HG03521 (cell line): ENCODE results near the gene PNPLA2.

Experiments used
- ATAC-seq: cut with Tn5 transposase; IDR thresholded peaks from one replicate; pipeline ENCODE4 v1.9.1; 2021; ENCODE audit warnings: mild to moderate bottlenecking, moderate library complexity; ENCODE audit not compliant: unreplicated experiment

Gene PNPLA2

GRCh38 chr11:815675-816432 lies 2.9 kb upstream of the PNPLA2 start:
- no peak for ATAC-seq

- no peak for ATAC-seq
These were observed 2.3 kb upstream of the PNPLA2 start for GRCh38 chr11:816433-816779.

GRCh38 chr11:819129-819931 lies 616 bp downstream of the PNPLA2 start:
- ATAC-seq, result peak; percentile 59

DNA sequence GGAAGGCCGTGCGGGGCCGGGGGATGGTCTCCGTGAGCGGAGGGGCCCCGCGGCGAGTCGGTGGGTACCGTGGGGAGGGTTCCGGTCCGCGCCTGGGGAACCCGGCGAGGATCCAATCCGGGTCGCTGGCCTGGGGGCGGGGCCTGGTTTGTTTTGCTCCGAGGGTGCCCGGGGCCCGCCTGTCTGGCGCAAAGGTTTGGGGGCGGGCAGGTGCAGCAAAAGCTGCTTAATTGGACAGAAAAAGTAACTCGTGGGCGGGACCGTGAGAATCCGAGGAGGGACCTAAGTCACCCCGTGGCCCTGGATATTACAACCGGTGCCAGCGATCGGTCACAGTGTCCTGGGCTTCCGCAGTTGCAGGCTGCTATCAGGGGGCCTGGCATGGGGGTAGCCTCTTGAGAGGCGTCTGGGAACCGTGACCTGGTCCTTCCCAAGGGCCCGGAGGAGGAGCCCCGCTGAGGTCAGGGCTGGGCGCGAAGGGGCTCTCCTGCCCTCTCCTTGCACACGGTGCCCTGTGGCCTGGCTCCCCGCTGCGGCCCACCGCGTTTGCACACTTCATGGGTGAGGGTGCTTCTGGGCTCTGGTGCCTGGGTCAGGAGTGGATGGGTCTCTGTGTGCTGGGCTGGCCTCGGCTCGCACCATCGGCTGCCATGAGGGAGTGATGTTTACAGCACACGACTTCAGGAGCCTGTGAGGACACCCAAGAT lies 1.4 kb downstream of the PNPLA2 start:
- peak; percentile 58 for ATAC-seq

GRCh38 chr11:820655-821511 lies 2.2 kb downstream of the PNPLA2 start:
- no peak for ATAC-seq

DNA sequence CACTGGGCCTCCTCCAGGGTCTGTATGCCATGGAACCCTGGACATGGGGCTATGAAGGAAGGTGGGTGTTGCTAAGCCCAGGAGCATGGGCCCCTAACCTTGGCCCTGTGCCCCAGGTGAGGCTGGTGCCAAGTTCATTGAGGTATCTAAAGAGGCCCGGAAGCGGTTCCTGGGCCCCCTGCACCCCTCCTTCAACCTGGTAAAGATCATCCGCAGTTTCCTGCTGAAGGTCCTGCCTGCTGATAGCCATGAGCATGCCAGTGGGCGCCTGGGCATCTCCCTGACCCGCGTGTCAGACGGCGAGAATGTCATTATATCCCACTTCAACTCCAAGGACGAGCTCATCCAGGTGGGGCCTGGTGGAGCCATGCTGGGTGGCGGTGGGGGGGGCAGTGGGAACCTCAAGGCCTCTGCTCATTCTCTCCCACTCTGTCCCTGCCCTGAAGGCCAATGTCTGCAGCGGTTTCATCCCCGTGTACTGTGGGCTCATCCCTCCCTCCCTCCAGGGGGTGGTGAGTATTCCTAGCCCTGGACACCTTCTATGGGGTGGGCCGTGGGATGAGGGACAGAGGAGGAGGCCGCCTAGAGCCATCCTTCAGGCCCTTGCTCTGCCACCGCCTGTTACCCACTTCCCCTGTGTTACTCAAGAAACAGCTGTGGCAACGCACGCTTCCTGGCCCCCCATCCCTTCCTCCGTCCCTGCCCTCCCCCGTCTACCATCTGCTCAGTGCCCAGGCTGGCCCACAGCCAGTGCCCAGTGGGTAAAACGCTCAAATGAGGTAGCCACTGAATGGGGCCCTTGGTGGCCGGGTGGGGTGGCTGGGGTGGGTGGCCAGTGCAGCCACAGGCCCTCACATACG lies 3.0 kb downstream of the PNPLA2 start:
- ATAC-seq, result no peak

DNA sequence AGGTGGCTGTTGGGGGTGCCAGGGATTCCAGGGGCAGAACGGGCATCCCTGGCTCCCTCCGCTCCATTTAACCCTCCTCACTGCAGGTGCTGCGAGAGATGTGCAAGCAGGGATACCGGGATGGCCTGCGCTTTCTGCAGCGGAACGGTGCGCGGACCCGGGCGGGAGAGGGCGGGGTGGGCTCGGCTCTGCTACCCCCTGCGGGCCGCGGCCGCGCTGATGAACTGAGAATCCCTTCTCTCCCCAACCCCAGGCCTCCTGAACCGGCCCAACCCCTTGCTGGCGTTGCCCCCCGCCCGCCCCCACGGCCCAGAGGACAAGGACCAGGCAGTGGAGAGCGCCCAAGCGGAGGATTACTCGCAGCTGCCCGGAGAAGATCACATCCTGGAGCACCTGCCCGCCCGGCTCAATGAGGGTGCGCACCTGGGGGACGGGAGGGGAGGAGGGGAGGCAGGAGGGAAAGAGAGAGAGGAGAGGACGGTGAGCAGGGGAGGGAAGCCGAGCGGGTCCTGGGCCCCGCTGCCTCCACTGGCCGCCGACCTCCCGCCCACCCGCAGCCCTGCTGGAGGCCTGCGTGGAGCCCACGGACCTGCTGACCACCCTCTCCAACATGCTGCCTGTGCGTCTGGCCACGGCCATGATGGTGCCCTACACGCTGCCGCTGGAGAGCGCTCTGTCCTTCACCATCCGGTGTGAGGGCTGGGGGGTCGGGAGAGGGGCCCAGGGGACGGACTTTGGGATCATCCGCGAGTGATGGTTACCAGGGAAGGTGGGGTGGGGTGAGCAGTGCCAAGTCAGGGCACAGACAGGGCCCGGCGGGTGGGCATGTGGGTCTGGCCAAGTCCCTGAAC lies 5.0 kb downstream of the PNPLA2 start:
- no peak for ATAC-seq

DNA sequence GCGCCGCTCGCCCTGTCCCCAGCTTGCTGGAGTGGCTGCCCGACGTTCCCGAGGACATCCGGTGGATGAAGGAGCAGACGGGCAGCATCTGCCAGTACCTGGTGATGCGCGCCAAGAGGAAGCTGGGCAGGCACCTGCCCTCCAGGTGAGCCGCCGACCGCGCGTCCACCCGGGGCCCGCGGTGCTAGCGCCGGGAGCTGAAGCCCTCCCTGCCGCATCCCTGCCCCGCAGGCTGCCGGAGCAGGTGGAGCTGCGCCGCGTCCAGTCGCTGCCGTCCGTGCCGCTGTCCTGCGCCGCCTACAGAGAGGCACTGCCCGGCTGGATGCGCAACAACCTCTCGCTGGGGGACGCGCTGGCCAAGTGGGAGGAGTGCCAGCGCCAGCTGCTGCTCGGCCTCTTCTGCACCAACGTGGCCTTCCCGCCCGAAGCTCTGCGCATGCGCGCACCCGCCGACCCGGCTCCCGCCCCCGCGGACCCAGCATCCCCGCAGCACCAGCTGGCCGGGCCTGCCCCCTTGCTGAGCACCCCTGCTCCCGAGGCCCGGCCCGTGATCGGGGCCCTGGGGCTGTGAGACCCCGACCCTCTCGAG lies 5.7 kb downstream of the PNPLA2 start:
- ATAC-seq, result no peak

DNA sequence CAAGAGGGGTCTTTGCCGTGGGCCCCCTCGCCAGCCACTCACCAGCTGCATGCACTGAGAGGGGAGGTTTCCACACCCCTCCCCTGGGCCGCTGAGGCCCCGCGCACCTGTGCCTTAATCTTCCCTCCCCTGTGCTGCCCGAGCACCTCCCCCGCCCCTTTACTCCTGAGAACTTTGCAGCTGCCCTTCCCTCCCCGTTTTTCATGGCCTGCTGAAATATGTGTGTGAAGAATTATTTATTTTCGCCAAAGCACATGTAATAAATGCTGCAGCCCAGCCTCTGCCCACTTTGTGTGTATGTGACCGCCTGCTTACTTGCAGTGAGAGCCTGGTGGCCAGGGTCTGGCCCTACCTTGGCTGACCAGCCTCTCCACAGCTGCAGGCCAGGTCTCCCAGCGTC lies 6.2 kb downstream of the PNPLA2 start:
- ATAC-seq, result no peak

DNA sequence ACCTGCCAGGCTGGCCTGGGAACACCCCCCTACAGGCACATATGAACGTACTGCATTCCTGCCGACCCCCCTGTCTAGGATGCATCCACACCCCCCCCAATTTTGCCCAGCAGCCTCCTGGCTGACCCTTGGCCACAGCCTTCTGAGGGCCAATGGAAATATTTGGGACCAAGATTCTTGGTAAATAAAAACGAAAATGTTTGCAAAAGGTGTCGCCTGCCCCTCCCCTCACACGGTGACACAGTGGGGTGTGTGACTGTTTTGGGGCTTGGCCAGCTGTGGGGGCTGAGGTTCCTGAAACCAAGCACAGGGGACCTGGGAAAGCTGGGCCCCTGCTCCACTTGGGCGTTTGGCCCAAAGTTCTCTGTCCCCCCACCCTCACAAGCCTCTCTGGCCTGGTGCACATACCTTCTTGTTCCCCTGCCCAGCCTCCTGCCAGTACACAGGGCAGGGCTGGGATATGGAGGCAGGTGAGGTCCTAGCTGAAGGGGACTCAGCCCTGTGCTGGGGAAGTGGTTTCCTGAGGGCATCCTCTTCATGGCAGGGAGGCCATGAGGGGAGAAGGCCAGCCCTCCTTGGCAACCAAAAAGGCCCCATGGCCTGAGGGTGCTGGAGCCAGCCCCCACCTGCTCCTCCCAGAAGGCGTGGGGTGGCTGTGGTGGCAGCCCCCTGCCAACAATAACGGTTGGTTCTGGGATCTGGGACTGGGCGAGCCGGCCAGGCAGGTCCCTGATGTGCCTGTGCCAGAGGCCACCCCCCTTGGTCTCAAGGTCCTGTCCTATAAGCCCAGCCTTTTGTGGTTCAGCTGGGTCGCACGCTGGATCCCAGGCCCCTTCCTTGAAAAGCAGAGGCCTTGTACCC lies 6.9 kb downstream of the PNPLA2 start:
- no peak for ATAC-seq

DNA sequence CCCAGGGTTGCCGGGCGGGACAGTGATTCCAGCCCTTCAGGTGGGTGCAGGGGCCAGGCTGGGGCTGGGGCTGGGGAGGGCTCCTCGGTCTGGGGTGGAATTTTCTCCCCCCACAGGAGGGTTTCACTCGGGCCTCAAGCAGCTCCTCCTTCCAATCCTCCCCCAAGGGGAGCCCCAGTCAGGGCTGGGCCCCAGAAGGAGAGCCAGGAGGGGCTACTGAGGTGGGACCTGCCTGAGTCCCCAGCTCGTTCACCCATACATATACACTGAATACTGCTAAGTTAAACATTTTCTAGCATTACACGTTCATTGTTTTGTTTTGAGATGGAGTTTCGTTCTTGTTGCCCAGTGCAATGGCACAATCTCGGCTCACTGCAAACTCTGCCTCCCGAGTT lies 7.5 kb downstream of the PNPLA2 start:
- no peak for ATAC-seq

- no peak for ATAC-seq
These were observed 8.1 kb downstream of the PNPLA2 start for GRCh38 chr11:826836-827145.

DNA sequence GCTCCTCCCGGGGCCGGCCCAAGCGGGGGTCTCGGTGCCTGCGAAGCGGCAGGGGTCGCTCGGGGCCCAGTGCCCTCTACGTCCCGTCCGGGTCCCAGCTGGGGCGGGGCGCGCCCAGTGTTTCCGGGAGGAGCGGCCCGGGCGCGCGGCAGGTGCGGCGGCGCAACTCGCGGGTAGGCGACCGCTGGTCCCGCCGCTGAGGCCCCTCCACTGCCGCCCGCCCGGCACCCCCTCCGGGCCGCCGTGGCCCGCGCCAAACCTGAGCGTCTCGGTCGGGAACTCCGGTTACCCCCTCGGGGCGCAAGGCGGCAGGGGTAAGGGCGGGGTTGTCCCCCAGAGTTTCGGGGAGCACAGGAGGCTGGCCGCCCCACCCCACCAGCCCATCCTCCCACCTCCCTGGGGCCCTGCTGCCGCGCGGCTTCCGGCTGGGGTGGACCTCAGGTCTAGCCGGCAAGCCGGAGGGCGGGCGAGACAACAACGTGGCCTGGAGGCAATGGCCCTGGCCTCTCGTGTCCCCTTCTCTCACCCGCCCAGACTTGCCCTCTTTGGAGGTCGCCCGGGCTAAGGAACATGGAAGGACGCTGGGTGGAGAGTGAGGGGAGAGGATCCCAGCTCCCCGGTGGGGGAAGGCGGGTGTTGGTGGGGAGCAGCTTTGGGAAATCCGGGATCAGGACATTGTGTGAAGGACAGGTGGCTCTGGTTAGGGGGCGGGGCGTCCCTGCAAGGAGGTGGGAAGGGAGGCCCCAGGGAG lies 8.6 kb downstream of the PNPLA2 start:
- no peak for ATAC-seq

DNA sequence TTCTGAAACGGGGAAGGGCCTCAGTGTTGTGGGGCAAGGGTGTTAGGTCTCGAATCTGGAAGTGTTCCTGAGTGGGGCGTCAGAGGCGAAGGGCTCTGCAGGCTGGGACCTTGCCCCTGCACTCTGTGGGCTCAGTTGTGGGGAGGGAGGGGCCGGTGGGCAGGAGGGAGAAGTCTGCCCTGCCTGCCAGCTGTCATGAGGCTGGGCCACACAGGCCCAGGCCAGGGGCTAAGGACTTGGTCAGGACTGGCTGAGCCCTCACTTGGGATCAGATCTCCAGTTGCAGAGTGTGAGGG lies 9.1 kb downstream of the PNPLA2 start, which contains the start of gene CRACR2B:
Gene CRACR2B (plus strand): TSS at position 23 of the 296 bp plus-strand sequence. CDS start 689 bp downstream, outside the sequence.
- ATAC-seq, result no peak

DNA sequence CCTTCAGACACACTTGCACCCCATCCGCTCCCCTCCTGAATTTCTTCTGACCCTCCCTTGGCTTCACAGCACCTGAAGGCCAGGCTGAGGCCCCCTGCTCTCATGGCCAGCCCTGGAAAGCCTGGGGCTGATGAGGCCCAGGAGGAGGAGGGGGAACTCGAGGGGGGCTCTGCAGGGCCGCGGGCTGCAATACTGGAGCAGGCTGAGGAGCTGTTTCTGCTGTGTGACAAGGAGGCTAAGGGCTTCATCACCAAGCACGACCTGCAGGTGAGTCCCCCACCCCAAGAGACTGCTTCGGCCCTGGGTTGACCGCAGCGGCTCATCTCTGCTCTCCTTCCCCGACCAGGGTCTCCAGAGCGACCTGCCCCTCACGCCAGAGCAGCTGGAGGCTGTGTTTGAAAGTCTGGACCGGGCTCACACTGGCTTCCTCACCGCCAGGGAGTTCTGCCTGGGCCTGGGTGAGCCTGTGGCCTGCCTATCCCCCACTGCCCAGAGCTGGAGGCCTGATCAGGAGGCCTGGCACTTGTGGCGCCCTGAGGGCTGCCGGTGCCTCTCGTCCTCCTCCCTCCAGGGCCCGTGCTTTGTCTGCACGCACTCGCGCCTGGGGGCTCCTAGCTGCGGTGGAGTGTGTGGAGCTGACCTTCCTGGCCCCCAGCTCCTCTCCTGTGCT lies 9.9 kb downstream of the PNPLA2 start:
- no peak for ATAC-seq

DNA sequence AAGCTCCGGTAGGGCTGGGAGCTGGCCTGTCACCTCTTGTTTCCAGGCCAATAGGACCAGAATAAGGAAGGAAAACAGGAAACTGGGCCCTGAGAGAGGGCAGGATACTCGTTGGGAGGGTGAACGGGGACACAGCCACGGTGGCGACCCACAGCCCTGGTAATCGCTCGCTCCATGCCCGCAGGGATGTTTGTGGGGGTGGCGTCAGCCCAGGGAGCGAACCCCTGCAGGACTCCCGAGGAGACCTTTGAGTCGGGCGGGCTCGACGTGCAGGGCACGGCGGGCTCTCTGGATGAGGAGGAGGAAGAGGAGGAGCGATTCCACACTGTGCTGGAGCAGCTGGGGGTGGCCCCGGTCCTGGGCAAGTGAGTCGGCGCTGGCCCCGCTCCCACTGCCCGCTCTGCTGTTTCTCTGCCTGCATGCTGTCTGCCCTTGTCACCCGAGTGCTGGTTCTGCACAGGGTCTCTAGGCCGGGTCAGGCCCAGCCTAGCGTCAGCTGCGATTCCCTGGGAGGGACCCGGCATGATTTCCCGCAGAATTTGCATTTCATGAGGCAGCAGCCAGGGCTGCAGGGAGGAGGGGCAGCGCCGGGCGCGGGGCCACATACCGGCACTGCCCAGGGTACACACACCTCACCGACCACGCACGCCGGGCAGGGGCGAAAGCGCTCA lies 10.6 kb downstream of the PNPLA2 start:
- no peak for ATAC-seq
